Renal pelvis (tissue), 4 donors: ENCODE measurements around the gene UQCC5. TPM values are rescaled to one million over a fixed set of nuclear protein-coding genes. Genes with fewer than 3 reads are reported as not detected.

Experiments used
- DNase-seq: peaks from one replicate; pipeline ENCODE4 v3.0.0-alpha.2; 2013
- polyA plus RNA-seq, 3 donors: library from polyadenylated mRNA; unstranded; fragments of 120-200 nt; gene quantifications; one replicate each; pipeline ENCODE4 v1.2.1, GENCODE V29; 2013; ENCODE audit not compliant: insufficient read length in 3 of 3

UQCC5 gene
- polyA plus RNA-seq, 3 donors = 20.5 to 23.9 (median 23.6) TPM

- no peak for DNase-seq
Measured at GRCh38 chr3:52531860-52532516, 4.4 kb upstream of the UQCC5 start.

GRCh38 chr3:52532517-52532837 lies 3.9 kb upstream of the UQCC5 start:
- no peak for DNase-seq

- DNase-seq = peak; percentile 37
Measured at GRCh38 chr3:52532838-52533622, 3.4 kb upstream of the UQCC5 start.

DNA sequence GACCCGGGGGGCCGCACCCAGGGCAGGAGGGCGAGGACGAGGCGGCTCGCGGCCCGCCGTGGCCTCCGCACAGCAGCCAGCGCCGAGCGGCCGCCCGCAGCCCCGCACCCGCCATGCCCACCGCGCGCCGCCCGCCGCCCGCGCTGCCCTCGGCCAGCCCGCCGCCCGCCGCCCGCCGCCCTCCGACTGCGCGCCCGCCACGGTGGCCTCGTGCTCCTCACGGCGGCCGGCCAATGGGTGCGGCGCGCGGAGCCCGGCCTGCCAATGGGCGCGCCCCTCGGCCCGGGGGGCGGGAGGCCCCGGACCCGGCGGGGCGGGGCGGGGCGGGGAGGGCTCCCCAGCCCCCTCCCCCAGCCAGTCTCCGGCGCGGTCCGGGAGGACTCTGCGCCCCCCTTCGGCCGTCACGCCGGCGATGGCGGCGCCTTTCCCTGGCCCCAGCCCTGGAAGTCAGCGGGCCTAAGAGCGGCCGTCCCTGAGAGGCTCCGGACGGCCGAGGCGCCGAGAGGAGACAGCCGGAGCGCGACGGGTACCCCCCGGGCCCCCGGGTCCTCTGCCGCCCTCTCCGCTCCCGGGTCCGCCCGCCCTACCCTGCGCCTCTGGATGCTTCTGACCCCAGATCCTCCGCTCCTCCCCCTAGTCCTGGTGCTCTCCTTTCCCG lies 2.7 kb upstream of the UQCC5 start, which contains the start of gene NT5DC2:
Gene NT5DC2 (minus strand): TSS at position 235 of the 658 bp plus-strand sequence. CDS start 120 bp downstream, at position 115.
- DNase-seq = peak; percentile 74

- peak; percentile 19 for DNase-seq
Measured at GRCh38 chr3:52534281-52535183, 1.9 kb upstream of the UQCC5 start.

GRCh38 chr3:52535411-52536111 lies 844 bp upstream of the UQCC5 start:
- no peak for DNase-seq

- DNase-seq = no peak
Measured at GRCh38 chr3:52536112-52536368, 365 bp upstream of the UQCC5 start.

GRCh38 chr3:52537165-52537620 lies 788 bp downstream of the UQCC5 start:
- no peak for DNase-seq

- DNase-seq = no peak
Measured at GRCh38 chr3:52537726-52538421, 1.5 kb downstream of the UQCC5 start.

DNA sequence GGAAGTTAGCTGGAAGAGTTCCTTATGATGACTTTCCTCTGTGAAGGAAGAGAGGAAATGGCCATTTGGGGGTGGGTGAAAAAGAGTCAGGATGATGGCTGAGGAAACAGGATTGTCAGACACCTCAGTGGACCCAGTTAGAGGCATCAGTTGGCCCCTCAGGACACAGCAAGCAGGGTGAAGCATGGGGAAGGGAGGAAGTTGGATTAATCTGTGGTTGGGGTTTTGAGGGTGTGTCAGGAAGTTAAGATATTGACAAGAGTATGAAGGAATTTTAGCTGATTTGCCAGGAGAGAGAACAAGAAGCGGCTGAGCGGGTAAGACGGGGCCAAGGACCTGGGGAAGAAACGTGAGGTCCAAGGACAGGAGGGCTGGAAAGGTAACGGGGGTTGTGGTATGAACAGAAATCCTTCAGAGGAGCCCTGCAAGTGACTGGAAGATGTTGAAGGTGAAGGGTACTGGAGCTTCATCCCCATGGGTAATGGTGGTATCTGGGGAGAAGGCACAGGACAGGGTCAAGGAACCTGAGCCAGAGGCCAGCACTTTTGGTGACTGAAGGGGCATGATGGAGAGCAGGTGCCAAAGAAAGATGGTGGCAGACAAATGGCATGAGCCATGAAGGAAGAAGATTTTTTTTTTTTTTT lies 2.7 kb downstream of the UQCC5 start:
- DNase-seq = no peak

DNA sequence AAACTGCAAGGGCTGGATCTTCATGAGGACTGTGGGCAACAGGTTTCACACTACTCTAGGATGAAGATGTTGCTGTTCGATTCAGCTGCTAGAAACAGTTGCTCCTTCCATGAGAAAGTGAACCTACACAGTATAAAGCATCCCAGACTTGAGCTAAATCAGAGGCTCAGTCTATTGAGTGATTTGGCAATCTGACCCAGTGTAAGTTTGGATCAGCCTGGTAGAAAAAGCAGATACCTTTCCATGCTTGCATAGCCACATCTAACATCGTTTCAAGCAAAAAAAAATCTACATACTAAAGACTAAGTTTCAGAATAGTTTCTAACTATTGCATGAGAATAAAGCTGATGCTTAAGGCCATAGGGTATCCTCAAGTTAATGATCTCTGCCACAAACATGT lies 4.6 kb downstream of the UQCC5 start:
- DNase-seq = no peak

DNA sequence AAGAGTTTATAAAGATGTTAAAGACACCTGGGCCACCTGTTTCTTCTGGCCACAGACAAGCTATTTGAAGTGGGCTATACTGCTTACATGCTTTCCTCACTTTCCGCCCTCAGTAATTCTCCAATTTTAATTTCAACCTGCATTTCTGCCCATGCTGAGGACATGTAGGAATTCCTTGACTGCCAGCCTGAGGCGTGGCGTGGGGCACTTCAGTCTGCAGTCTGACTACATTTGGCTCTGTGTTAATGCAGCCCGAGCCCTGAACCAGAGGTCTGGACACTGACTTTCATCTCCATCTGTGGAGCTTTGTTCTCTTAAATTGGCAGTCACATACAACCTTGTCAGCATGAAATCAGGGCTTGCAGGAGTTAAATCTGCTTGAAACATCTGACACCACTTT lies 8.5 kb downstream of the UQCC5 start:
- DNase-seq = no peak

- DNase-seq = no peak
Measured at GRCh38 chr3:52546111-52546901, 9.9 kb downstream of the UQCC5 start.

GRCh38 chr3:52547143-52547542 lies 10.7 kb downstream of the UQCC5 start:
- DNase-seq = no peak

- no peak for DNase-seq
Measured at GRCh38 chr3:52551118-52551517, 14.7 kb downstream of the UQCC5 start.

DNA sequence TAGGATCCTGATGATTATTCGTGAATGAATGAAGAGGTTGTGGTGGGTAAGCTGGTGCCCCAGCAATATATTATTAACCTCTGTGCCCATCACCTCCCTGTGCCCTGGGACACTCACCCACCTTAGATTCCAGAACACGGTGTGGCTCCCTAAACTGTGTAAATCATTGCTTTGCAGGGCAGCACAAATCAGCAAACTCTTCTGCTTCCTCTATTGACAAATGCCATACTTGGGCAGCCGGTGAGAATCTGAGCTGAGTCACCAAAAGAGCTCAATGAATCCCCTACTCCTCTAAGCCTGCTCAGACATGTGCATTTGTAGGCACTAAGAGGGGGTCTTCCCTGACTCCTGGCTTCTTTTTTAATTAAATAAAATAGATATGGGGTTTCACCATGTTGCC lies 15.7 kb downstream of the UQCC5 start:
- no peak for DNase-seq

DNA sequence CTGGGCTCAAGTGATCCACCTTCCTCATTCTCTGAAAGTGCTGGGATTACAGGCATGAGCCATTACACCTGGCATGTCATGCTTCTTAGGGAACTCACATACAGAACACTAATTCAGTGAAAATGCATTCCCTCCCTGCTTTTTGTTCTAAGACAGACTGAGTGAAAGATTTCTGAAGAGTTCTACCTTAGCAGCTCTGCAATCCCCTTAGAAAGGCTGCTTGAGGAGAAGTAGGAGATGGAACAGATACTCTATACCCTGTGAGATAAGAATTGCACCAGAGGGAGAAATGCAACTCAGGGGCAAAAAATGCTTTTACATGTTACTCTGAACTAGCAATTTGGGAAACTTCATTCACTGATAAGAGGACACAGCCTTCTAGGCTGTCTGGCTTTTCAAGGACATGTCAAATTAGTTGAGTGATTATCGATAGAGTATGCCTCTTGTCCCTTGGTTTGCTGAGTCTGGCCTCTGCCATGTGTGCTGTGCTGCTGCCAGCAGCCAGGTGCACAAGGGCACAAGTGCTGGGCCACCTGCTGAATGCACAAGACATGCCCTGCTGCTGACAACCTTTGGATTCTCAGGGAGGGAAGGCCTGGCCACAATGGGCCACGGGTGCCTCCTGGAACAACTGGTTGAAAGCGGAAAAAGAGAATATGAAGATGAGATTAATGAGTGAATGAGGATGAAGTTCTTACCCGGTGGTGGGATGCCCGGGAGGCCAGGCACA lies 17.8 kb downstream of the UQCC5 start:
- DNase-seq = no peak

DNA sequence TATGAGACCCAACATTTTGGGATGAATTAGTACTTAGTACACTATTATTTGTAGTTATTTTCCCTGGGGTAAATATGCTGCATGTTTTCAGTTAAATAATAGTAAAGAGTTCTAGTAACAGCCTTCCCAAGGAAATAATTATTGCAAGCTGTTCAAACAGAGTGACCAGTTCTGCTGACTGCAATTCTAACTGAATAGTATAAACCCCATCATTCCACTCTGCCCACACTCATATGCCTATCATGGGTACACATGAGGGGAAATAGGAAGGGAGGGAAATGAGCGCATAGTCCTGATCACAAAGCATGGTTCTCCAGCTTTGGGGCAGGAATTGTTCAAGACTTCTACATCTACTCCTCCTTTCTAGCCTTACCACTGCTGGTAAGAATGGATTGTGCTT lies 18.7 kb downstream of the UQCC5 start:
- no peak for DNase-seq
